HEK293T (cell line): ENCODE measurements around the gene NDUFV2.

ENCODE experiments used
- CTCF ChIA-PET: fragments of 350-600 bp; formaldehyde crosslinking; extraction: SDS; loops from one replicate; lab custom pipeline; 2021; ENCODE audit warnings: antibody characterized with exemption, inconsistent platforms; lab: Yijun Ruan, JAX
- POLR2A ChIA-PET: fragments of 350-600 bp; formaldehyde crosslinking; extraction: SDS; loops from one replicate; lab custom pipeline; 2020; ENCODE audit warnings: antibody characterized with exemption, inconsistent platforms; lab: Yijun Ruan, JAX
- DNase-seq: peaks from one replicate; pipeline ENCODE4 v3.0.0; 2012; ENCODE audit warnings: mixed read lengths; ENCODE audit errors: extremely low spot score
- ARNT ChIP-seq: fragments of 450-650 bp; IDR thresholded peaks from 2 replicates; pipeline ENCODE4 v1.6.1; 2017; ENCODE audit warnings: mild to moderate bottlenecking
- BHLHE40 ChIP-seq: fragments of 450-650 bp; IDR thresholded peaks from 2 replicates; pipeline ENCODE4 v1.6.1; 2016; ENCODE audit warnings: mild to moderate bottlenecking, moderate library complexity, borderline replicate concordance
- CTBP1 ChIP-seq: fragments of 450-650 bp; IDR thresholded peaks from 2 replicates; pipeline ENCODE4 v1.6.1; 2016; ENCODE audit warnings: borderline replicate concordance
- ELF4 ChIP-seq: fragments of 450-650 bp; IDR thresholded peaks from 2 replicates; pipeline ENCODE4 v1.6.1; 2017; ENCODE audit warnings: antibody characterized with exemption
- FOXA1 ChIP-seq: fragments of 450-650 bp; IDR thresholded peaks from 2 replicates; pipeline ENCODE4 v1.6.1; 2016; ENCODE audit warnings: mild to moderate bottlenecking
- FOXK2 ChIP-seq: fragments of 450-650 bp; IDR thresholded peaks from 2 replicates; pipeline ENCODE4 v1.6.1; 2016; ENCODE audit warnings: mild to moderate bottlenecking
- FOXM1 ChIP-seq: fragments of 450-650 bp; IDR thresholded peaks from 2 replicates; pipeline ENCODE4 v1.6.1; 2017; ENCODE audit warnings: mild to moderate bottlenecking, borderline replicate concordance
- HDGF ChIP-seq: fragments of 450-650 bp; IDR thresholded peaks from 2 replicates; pipeline ENCODE4 v1.6.1; 2017; ENCODE audit warnings: antibody characterized with exemption, borderline replicate concordance
- L3MBTL2 ChIP-seq: fragments of 450-650 bp; conservative IDR thresholded peaks from 2 replicates; pipeline ENCODE4 v1.6.1; 2016; ENCODE audit warnings: mild to moderate bottlenecking
- LEF1 ChIP-seq: fragments of 450-650 bp; IDR thresholded peaks from 2 replicates; pipeline ENCODE4 v1.6.1; 2017; ENCODE audit warnings: mild to moderate bottlenecking, borderline replicate concordance
- NFRKB ChIP-seq: fragments of 450-650 bp; IDR thresholded peaks from 2 replicates; pipeline ENCODE4 v1.6.1; 2016; ENCODE audit warnings: mild to moderate bottlenecking, moderate library complexity
- SP1 ChIP-seq: fragments of 450-650 bp; IDR thresholded peaks from 2 replicates; pipeline ENCODE4 v1.6.1; 2017
- SUZ12 ChIP-seq: fragments of 450-650 bp; IDR thresholded peaks from 2 replicates; pipeline ENCODE4 v1.6.1; 2016; ENCODE audit warnings: mild to moderate bottlenecking
- TARDBP ChIP-seq: fragments of 450-650 bp; IDR thresholded peaks from 2 replicates; pipeline ENCODE4 v1.6.1; 2016
- ZNF384 ChIP-seq: fragments of 450-650 bp; IDR thresholded peaks from 2 replicates; pipeline ENCODE4 v1.6.1; 2016
- TF ChIP-seq, protein P1 (sequence below): fragments of 450-650 bp; IDR thresholded peaks from 2 replicates; pipeline ENCODE4 v1.6.1; 2016

The NDUFV2 gene

DNA sequence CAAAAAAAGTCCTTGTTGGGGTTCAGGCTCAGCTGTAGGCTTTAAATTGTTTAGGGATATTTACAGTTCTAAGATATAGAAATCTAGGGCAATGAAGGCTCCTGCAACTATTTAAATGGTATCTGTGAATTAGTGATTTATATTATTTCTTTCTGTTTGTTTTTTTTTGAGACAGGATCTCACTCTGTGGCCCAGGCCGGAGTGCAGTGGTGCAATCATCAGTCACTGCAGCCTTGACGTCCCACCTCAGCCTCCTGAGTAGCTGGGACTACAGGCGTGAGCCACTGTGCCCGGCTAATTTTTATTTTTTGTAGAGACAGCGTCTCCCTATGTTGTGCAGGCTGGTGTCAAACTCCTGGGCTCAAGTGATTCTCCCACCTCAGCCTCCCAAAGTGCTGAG is 32.3 kb upstream of the NDUFV2 start:
- POLR2A ChIA-PET, result no interaction called here
- CTCF ChIA-PET, result no interaction called here
- DNase-seq, result no peak
- no peak for TF ChIP-seq LEF1

DNA sequence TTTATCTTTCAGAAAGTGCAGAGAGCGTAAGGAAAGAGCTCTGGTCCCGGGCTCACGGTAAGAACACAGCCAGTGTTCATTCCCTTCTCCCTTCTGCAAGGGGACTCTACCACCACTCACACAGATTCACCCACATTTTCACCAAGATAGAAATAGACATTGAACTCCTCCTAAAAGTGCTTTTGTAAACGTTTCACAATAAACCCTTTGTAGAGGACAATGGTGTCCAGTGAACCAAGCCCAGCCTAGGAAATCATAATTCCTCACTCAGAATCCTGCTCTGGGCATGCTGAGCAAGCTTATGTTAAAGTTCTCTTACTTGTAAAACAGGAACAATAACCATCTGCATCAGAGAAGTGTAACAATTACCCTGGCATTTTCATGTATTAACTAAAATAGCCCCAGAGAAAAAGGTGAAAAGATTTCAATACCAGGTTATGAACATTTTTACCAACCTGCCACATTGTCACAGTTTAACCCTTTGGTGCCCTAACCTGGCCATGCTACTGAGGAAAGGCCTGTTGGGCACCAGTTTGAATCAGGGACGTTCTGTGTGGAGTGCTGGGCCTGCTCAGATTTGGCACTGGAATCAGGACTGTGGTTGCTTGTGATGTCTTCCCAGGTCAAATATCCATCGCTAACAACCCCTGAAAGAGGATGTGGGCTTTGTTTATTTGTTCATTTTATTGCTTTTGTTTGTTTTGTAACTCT is 22.5 kb upstream of the NDUFV2 start:
- ChIA-PET POLR2A (no interaction called here), CTCF (interaction anchor here (0.6 kb wide), 1 partner anchor 20 kb away, joined by 3 read pairs; no protein-coding TSS in a partner anchor)
- DNase-seq, result no peak
- TF ChIP-seq L3MBTL2, result no peak
- no peak for TF ChIP-seq SUZ12
- no peak for TF ChIP-seq FOXA1
- TF ChIP-seq, protein P1, sequence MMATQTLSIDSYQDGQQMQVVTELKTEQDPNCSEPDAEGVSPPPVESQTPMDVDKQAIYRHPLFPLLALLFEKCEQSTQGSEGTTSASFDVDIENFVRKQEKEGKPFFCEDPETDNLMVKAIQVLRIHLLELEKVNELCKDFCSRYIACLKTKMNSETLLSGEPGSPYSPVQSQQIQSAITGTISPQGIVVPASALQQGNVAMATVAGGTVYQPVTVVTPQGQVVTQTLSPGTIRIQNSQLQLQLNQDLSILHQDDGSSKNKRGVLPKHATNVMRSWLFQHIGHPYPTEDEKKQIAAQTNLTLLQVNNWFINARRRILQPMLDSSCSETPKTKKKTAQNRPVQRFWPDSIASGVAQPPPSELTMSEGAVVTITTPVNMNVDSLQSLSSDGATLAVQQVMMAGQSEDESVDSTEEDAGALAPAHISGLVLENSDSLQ, result no peak
- TF ChIP-seq HDGF, result no peak
- no peak for TF ChIP-seq FOXM1

DNA sequence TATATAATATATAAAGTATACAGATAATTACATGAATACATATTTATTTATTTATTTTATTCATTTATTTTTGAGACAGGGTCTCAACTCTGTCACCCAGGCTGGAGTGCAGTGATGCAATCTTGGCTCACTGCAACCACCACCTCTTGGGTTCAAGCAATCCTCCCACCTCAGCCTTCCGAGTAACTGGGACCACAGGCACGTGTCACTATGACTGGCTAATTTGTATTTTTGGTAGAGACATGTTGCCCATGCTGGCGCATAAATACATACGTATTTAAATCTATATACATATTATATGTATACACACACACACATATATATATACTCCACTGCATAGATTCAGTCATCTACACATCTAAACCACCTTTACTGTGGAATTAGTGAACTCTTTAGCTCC is 20.6 kb upstream of the NDUFV2 start:
- TF ChIP-seq CTBP1 (no peak), TARDBP (no peak), SUZ12 (no peak), NFRKB (no peak), FOXM1 (no peak), L3MBTL2 (no peak), FOXA1 (no peak)
- no peak for DNase-seq
- ChIA-PET CTCF (no interaction called here), POLR2A (no interaction called here)

DNA sequence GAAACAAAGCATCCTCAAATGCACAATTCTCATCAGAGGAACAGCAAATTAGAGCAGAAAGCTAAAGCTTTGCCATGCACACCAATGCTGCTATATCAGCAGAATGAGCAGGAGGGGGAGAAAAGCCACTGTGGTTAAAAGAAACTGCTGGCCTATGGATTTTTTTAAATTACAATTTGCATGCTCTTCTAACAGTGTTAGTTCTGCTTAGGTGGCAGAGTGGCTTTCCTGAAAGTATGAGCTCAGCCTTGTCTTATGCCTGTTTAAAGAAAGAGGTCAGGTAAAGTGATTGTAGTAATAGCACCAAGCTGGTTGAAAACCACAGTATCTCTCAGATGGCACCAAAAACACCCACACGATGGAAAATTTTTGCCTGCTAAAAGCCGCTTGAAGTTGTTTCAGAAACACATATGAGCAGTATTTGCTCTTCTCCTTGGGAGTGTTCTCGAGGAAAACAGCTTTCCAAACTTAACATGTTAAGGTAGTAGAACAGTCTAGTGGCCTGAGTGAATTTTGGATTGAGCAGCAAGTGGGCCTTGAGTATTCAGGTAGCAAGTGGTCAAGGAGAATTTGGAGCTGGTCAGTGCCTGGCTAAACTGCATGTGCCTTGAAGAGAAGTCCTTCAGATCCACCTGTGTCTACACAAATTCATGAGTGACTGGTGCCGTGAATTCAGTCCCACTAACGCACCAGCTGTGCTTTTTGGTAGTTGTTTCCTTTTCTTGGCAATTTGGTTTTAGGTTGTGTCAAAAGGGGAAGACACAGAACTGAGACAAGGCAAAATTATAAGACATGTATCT is 19.6 kb upstream of the NDUFV2 start:
- CTCF ChIA-PET, result interaction anchor here (1.4 kb wide), 1 partner anchor 9 kb away, joined by 4 read pairs; no protein-coding TSS in a partner anchor
- POLR2A ChIA-PET, result interaction anchor here (1.0 kb wide), 1 partner anchor 53 kb away, joined by 3 read pairs; no protein-coding TSS in a partner anchor
- DNase-seq, result no peak
- TF ChIP-seq FOXM1, result no peak
- no peak for TF ChIP-seq ARNT
- TF ChIP-seq FOXK2, result no peak
- TF ChIP-seq FOXA1, result no peak
- TF ChIP-seq HDGF, result no peak
- no peak for TF ChIP-seq LEF1
- no peak for TF ChIP-seq L3MBTL2
- no peak for TF ChIP-seq TARDBP
- TF ChIP-seq, protein P1, result no peak
- no peak for TF ChIP-seq SUZ12
- TF ChIP-seq NFRKB, result no peak
- TF ChIP-seq CTBP1, result no peak
- no peak for TF ChIP-seq BHLHE40
- no peak for TF ChIP-seq SP1
- no peak for TF ChIP-seq ZNF384
- TF ChIP-seq ELF4, result no peak

DNA sequence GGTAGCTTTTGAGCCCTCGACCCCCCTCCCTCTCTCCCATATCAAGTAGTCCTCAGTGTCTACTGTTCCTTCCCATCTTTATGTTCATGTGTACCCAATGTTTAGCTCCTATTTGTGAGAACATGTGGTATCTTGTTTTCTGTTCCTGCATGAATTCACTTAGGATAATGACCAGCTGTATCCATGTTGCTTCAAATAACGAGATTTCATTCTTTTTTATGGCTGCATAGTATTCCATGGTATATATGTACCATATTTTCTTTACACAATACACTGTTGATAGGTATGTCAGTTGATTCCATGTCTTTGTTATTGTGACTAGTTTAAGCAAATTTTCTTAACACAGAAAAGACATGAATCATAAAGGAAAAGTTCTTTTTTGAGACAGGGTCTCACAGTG is 16.5 kb upstream of the NDUFV2 start:
- POLR2A ChIA-PET, result interaction anchor here (0.6 kb wide), 1 partner anchor 48 kb away, joined by 4 read pairs; no protein-coding TSS in a partner anchor
- CTCF ChIA-PET, result no interaction called here
- DNase-seq, result no peak
- TF ChIP-seq FOXM1 (no peak), FOXA1 (no peak), BHLHE40 (no peak), FOXK2 (no peak), SP1 (no peak), L3MBTL2 (no peak), HDGF (no peak)
- TF ChIP-seq, protein P1, result no peak

DNA sequence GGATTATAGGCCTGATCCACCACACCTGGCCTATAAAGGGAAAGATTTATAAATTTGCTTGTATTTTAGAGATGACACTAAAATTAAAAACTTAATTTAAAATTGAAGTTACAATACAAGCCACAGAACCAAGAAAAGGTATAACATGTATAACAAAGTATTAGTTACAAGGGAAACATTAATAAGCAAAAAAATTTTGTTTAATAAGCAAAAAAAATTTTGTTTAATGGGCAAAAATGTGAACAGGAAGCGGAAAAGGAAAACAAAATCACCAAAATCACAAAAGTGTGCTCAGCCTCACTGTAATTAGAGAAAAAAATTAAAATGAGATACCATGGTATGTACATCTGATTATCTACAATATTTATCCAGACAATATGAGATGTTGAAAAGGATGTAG is 15.9 kb upstream of the NDUFV2 start:
- no peak for DNase-seq
- POLR2A ChIA-PET, result interaction anchor here (0.6 kb wide), 1 partner anchor 47 kb away, joined by 4 read pairs; no protein-coding TSS in a partner anchor
- CTCF ChIA-PET, result no interaction called here
- TF ChIP-seq SP1, result no peak
- TF ChIP-seq ZNF384, result no peak
- TF ChIP-seq, protein P1, result no peak
- TF ChIP-seq CTBP1, result no peak
- no peak for TF ChIP-seq ELF4
- no peak for TF ChIP-seq L3MBTL2
- TF ChIP-seq FOXM1, result no peak
